ENCODE results near the gene COL16A1. TPM values are rescaled to one million over a fixed set of nuclear protein-coding genes. Genes with fewer than 3 reads are reported as not detected.
A peak's percentile ranks its signal among the peaks of the same experiment; 100 is the strongest.
"Not testable (repeated sequence)": the region's sequence is repeated elsewhere in the genome, so short reads cannot be mapped to it uniquely, and the experiment has no call there.

COL16A1 gene
- total and polyA plus RNA-seq, 7 experiments from 2014 or later, result 0.31 to 0.37 TPM; not detected in 5

DNA sequence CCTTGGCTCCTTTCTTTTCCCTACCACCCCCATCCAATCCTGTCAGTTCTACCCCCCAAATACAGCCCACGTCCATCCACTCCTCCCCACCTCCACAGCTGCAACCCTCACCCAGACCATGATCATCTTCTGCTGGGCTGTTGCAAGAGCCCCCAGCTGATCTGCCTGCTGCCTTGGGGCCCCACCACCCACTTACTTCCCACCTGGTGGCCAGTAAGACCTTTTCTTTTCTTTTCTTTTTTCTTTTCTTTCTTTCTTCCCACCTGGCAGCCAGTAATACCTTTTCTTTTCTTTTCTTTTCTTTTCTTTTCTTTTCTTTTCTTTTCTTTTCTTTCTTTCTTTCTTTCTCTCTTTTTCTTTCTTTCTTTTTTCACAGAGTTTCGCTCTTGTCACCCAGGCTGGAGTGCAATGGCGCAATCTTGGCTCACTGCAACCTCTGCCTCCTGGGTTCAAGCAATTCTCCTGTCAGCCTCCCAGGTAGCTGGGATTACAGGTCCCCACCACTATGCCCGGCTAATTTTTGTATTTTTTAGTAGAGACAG, 3.3 kb upstream of the COL16A1 start:
- H3K9me3 ChIP-seq (ENCODE audit: control insufficient read depth in 2 of 3, low read length in 3 of 3); ATAC-seq; DNase-seq; H3K4me3 ChIP-seq (ENCODE audit: low read length); H3K4me3 Mint-ChIP-seq; H3K36me3 ChIP-seq (ENCODE audit: control insufficient read depth in 2 of 3, insufficient read depth in 3 of 3, low read length in 3 of 3); H3K36me3 Mint-ChIP-seq; H3K9me3 Mint-ChIP-seq; H3K27ac ChIP-seq (ENCODE audit: low read depth, low read length): not testable (repeated sequence)
- Histone ChIP-seq H3K27me3 (ENCODE audit: control insufficient read depth in 2 of 2, insufficient read depth in 2 of 2, low read length in 2 of 2) (peaks cover 0 to 12% of the 10 kb centered on the region in 2 donors), H3K4me1 (ENCODE audit: control insufficient read depth in 2 of 2, insufficient read depth in 2 of 2, low read length in 2 of 2) (peaks cover 8 to 12% of the 10 kb centered on the region in 2 donors)
- H3K4me1 Mint-ChIP-seq, result peaks cover 8 to 35% (median 28%) of the 10 kb centered on the region in 7 donors
- CTCF ChIA-PET, result interaction anchor here (1.0 kb wide), 1 partner anchor 813 kb away, joined by 4 read pairs; no protein-coding TSS in a partner anchor
- POLR2A ChIA-PET, result interaction anchor here (0.5 kb wide), 1 partner anchor 201 kb away, joined by 4 read pairs; no protein-coding TSS in a partner anchor
- H3K27me3 Mint-ChIP-seq, result peaks cover 47 to 64% (median 53%) of the 10 kb centered on the region in 5 donors
- intact Hi-C loops (cut with micrococcal nuclease), result loop anchor here in 1 of 2 donors (5.0 kb wide), 1 partner anchor 45 kb away; no protein-coding TSS in a partner anchor
- peak overlapping the region in 1 of 9 donors; percentile 55 for H3K27ac Mint-ChIP-seq

DNA sequence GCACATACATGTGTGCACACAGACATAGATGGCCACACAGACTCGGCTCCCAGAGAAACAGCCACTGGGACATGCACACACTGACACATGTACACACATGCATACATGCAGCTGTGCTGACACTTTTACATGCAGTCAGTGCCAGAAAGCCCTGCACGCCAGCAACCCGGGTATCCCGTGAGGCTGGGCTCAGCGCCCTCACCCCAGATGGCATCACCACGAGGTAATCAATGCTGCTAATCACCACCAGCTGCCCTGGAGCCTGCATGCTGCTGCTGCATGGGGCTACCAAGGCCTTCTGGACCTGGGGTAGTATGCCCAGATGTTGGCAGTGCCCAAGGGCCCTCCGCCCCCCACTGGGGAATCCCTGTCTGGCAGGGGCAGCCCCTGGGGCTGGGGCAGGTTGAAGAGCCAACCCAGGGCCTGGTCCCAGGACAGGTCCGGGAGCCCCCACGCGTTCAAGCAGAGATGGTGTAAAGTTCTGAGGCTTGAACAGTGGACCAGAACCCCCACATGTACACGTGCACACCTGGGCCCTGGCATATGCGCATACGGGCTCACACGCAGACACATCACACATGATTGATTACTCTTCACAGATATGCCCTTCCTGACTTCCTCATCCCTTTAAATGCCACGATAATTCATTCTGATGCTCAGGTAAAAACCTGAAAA, 2.7 kb upstream of the COL16A1 start:
- H3K27ac ChIP-seq (ENCODE audit: low read depth, low read length), result no peak overlapping the region
- no peak overlapping the region for H3K4me3 Mint-ChIP-seq
- DNase-seq, result no peak
- H3K27ac Mint-ChIP-seq, result peak overlapping the region in 1 of 9 donors; percentile 55
- no peaks in the 10 kb centered on the region for H3K36me3 ChIP-seq (ENCODE audit: control insufficient read depth in 2 of 3, insufficient read depth in 3 of 3, low read length in 3 of 3)
- H3K27me3 Mint-ChIP-seq, result peaks cover 43 to 62% (median 50%) of the 10 kb centered on the region in 5 donors
- H3K4me3 ChIP-seq (ENCODE audit: low read length), result no peak overlapping the region
- H3K36me3 Mint-ChIP-seq, result peaks cover 0 to 4% (median 0%) of the 10 kb centered on the region in 5 donors
- ATAC-seq, result no peak
- CTCF ChIA-PET, result no interaction called here
- POLR2A ChIA-PET, result no interaction called here
- H3K4me1 Mint-ChIP-seq, result peaks cover 8 to 35% (median 28%) of the 10 kb centered on the region in 7 donors
- H3K27me3 ChIP-seq (ENCODE audit: control insufficient read depth in 2 of 2, insufficient read depth in 2 of 2, low read length in 2 of 2), result peaks cover 0 to 12% of the 10 kb centered on the region in 2 donors
- H3K9me3 Mint-ChIP-seq, result peaks cover 0 to 3% (median 0%) of the 10 kb centered on the region in 11 donors
- peaks cover 8 to 12% of the 10 kb centered on the region in 2 donors for H3K4me1 ChIP-seq (ENCODE audit: control insufficient read depth in 2 of 2, insufficient read depth in 2 of 2, low read length in 2 of 2)
- intact Hi-C loops (cut with micrococcal nuclease), result loop anchor here in 1 of 2 donors (5.0 kb wide), 1 partner anchor 44 kb away; no protein-coding TSS in a partner anchor
- no peaks in the 10 kb centered on the region for H3K9me3 ChIP-seq (ENCODE audit: control insufficient read depth in 2 of 3, low read length in 3 of 3)

DNA sequence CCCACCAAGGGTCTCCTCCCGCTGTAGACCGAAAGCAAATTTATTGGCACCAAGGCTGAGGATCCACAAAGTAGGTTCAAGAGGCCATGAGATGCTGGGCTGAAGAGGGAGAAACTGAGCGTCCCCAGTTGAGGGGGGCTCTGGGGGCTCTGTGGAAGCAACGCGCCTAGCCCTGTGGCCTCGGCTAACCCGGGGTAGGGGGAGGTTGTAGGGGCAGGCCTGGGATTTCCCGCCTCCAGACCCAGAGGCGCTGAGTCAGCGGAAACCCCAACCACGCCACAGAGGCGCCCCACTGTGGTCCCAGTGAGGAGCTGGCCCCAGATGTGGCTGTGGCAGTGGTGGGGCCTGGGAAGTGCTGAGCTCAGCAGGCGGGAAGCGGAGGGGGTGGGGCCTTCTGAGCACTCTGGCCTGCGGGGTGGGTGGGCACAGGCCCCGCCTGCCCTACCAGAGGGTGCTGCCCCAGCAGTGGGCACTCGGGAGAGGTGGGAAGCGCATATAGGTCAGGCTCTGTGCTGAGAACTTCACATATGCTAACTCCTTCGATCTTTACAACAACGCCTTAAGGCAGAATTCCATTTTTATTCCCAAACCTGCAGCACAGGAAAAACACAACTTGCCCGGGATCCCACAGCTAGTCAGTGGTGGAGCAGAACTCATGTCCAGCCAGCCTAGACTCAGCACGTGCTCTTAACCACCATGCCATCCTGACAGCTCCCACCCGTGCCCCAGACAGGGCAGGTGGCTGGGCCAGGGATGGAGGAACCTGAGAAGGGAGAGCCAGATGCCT, 1.5 kb upstream of the COL16A1 start:
- no peaks in the 10 kb centered on the region for H3K9me3 ChIP-seq (ENCODE audit: control insufficient read depth in 2 of 3, low read length in 3 of 3)
- peaks cover 42 to 62% (median 45%) of the 10 kb centered on the region in 5 donors for H3K27me3 Mint-ChIP-seq
- H3K27ac ChIP-seq (ENCODE audit: low read depth, low read length), result no peak overlapping the region
- peak in 3 of 9 donors; percentile 13 to 80 (median 21) for DNase-seq
- intact Hi-C loops (cut with micrococcal nuclease), result loop anchor here in 1 of 2 donors (5.0 kb wide), 1 partner anchor 43 kb away; no protein-coding TSS in a partner anchor
- peaks cover 14 to 42% (median 28%) of the 10 kb centered on the region in 7 donors for H3K4me1 Mint-ChIP-seq
- H3K4me3 ChIP-seq (ENCODE audit: low read length), result no peak overlapping the region
- H3K27ac Mint-ChIP-seq, result peak overlapping the region in 2 of 9 donors; percentile 58 to 67
- ATAC-seq, result peak; percentile 70
- no peaks in the 10 kb centered on the region for H3K36me3 ChIP-seq (ENCODE audit: control insufficient read depth in 2 of 3, insufficient read depth in 3 of 3, low read length in 3 of 3)
- ChIA-PET POLR2A (interaction anchor here (0.5 kb wide), 1 partner anchor 689 kb away, joined by 3 read pairs; the partner anchor contains the start of gene BSDC1), CTCF (interaction anchor here (0.7 kb wide), 1 partner anchor 140 kb away, joined by 5 read pairs; no protein-coding TSS in a partner anchor)
- H3K4me1 ChIP-seq (ENCODE audit: control insufficient read depth in 2 of 2, insufficient read depth in 2 of 2, low read length in 2 of 2), result peaks cover 8 to 12% of the 10 kb centered on the region in 2 donors
- peaks cover 0 to 12% of the 10 kb centered on the region in 2 donors for H3K27me3 ChIP-seq (ENCODE audit: control insufficient read depth in 2 of 2, insufficient read depth in 2 of 2, low read length in 2 of 2)
- peak overlapping the region in 6 of 10 donors; percentile 30 to 69 (median 57) for H3K4me3 Mint-ChIP-seq
- peaks cover 0 to 4% (median 0%) of the 10 kb centered on the region in 5 donors for H3K36me3 Mint-ChIP-seq
- peaks cover 0 to 3% (median 0%) of the 10 kb centered on the region in 11 donors for H3K9me3 Mint-ChIP-seq

DNA sequence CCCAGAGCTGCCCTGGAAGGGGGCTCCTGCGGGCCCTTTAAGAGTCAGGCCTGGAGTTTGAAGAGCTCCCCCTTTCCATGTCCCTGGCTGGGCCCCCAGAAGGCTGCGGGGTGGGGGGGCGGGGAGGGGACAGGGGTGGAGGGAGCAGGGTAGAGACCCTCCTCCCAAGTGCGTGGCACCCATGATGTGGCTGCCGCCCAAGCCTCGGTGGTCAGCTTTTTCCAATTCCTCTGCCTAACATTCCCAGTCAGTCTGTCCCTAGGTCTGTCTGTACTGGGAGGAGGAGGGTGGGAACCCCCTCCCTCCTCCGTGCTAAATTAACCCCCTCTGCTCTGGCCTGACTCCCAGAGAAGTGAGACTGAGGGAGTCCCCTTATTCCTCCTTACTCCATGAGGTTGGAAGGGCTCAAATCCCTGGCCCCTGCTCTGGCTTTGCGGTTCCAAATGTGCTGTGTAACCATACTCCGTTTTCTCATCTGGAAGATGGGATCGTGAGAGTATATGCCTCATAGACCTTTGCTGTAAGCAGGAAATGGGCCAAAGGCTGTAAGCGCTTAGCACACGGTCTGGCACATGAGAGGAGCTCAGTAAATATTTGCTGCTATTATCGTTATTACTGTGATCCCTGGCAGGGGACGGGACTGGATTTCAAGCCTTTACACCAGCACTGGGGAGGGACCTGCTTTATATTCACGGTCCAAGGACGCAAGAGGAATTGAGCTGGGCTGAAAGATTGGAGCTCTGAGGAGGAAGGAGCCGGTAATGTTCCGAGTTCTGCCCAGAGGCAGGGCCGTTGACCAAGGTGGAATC, 658 bp upstream of the COL16A1 start:
- peaks cover 42 to 62% (median 45%) of the 10 kb centered on the region in 5 donors for H3K27me3 Mint-ChIP-seq
- ChIA-PET CTCF (no interaction called here), POLR2A (interaction anchor here (0.5 kb wide), 1 partner anchor 690 kb away, joined by 3 read pairs; the partner anchor contains the start of gene BSDC1)
- ATAC-seq, result no peak
- Histone ChIP-seq H3K4me1 (ENCODE audit: control insufficient read depth in 2 of 2, insufficient read depth in 2 of 2, low read length in 2 of 2) (peaks cover 11 to 18% of the 10 kb centered on the region in 2 donors), H3K9me3 (ENCODE audit: control insufficient read depth in 2 of 3, low read length in 3 of 3) (no peaks in the 10 kb centered on the region), H3K36me3 (ENCODE audit: control insufficient read depth in 2 of 3, insufficient read depth in 3 of 3, low read length in 3 of 3) (no peaks in the 10 kb centered on the region), H3K4me3 (ENCODE audit: low read length) (no peak overlapping the region), H3K27ac (ENCODE audit: low read depth, low read length) (no peak overlapping the region), H3K27me3 (ENCODE audit: control insufficient read depth in 2 of 2, insufficient read depth in 2 of 2, low read length in 2 of 2) (peaks cover 0 to 12% of the 10 kb centered on the region in 2 donors)
- H3K9me3 Mint-ChIP-seq, result peaks cover 0 to 3% (median 0%) of the 10 kb centered on the region in 11 donors
- H3K27ac Mint-ChIP-seq, result peak overlapping the region in 1 of 9 donors; percentile 67
- intact Hi-C loops (cut with micrococcal nuclease), result loop anchor here in 1 of 2 donors (5.0 kb wide), 1 partner anchor 42 kb away; no protein-coding TSS in a partner anchor
- H3K4me3 Mint-ChIP-seq, result peak overlapping the region; percentile 21 to 69 (median 56)
- H3K4me1 Mint-ChIP-seq, result peaks cover 20 to 46% (median 33%) of the 10 kb centered on the region in 7 donors
- no peak for DNase-seq
- H3K36me3 Mint-ChIP-seq, result peaks cover 0 to 4% (median 0%) of the 10 kb centered on the region in 5 donors

DNA sequence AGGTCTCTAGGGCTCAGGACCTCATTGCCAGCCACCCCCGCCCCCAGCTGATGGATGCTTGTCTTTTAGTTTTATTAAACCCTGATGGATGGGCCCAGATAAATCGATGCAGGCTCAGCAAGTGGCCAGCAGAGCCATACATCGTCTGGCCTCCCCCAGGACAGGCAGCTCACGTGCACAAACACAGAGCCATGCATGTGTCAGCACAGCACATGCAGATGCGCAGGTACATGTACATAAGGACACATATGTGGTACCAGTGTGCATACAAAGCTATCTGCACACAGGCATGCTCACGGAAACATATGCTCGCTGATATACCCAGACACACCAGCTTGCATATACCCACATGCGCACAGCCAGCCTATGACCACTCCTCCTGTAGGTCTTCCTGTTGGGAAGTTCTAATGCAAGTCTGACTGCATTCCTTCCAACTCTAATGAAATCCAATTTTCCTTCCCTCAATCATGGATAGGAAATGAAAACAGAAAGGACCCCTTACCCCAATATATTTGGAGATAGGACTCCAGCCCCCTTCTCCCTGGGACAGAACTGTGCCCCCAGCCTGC, 897 bp downstream of the COL16A1 start:
- no peak for DNase-seq
- H3K36me3 ChIP-seq (ENCODE audit: control insufficient read depth in 2 of 3, insufficient read depth in 3 of 3, low read length in 3 of 3), result no peaks in the 10 kb centered on the region
- CTCF ChIA-PET, result no interaction called here
- Mint-ChIP-seq H3K36me3 (no peaks in the 10 kb centered on the region), H3K4me1 (peaks cover 27 to 48% (median 40%) of the 10 kb centered on the region in 7 donors), H3K4me3 (no peak overlapping the region), H3K9me3 (peaks cover 0 to 2% (median 0%) of the 10 kb centered on the region in 11 donors), H3K27ac (peak overlapping the region in 1 of 9 donors; percentile 18), H3K27me3 (peaks cover 33 to 49% (median 36%) of the 10 kb centered on the region in 5 donors)
- no peak overlapping the region for H3K27ac ChIP-seq (ENCODE audit: low read depth, low read length)
- peaks cover 17 to 24% of the 10 kb centered on the region in 2 donors for H3K4me1 ChIP-seq (ENCODE audit: control insufficient read depth in 2 of 2, insufficient read depth in 2 of 2, low read length in 2 of 2)
- peaks cover 0 to 12% of the 10 kb centered on the region in 2 donors for H3K27me3 ChIP-seq (ENCODE audit: control insufficient read depth in 2 of 2, insufficient read depth in 2 of 2, low read length in 2 of 2)
- ATAC-seq, result no peak
- H3K4me3 ChIP-seq (ENCODE audit: low read length), result no peak overlapping the region
- no peaks in the 10 kb centered on the region for H3K9me3 ChIP-seq (ENCODE audit: control insufficient read depth in 2 of 3, low read length in 3 of 3)
- intact Hi-C loops (cut with micrococcal nuclease), result no loop called here
- POLR2A ChIA-PET, result no interaction called here

Data from naive thymus-derived CD4-positive, alpha-beta T cell (primary cell).